K562 (cell line): ENCODE results near the gene ZNF680. TPM values are rescaled to one million over a fixed set of nuclear protein-coding genes. Genes with fewer than 3 reads are reported as not detected.

Source experiments
- KDM1A ChIP-seq, 2 experiments: fragments of 450-650 bp; IDR thresholded peaks; 2 replicates each; pipeline ENCODE4 v1.6.1; 2016; ENCODE audit warnings: mild to moderate bottlenecking in 2 of 2
- RBM15 ChIP-seq: fragments of 200-400 bp; formaldehyde crosslinking; IDR thresholded peaks from 2 replicates; pipeline ENCODE4 v1.6.1; 2018; ENCODE audit warnings: mild to moderate bottlenecking, low read length, moderate library complexity; ENCODE audit not compliant: insufficient read depth
- THRA ChIP-seq: fragments of 450-650 bp; IDR thresholded peaks from 2 replicates; pipeline ENCODE4 v1.6.1; 2017; ENCODE audit warnings: mild to moderate bottlenecking, moderate library complexity
- polyA plus RNA-seq, 8 experiments: library from polyadenylated mRNA; depleted of rRNA in 4 of 8; stranded (reverse) in 5 of 8; unstranded in 3 of 8; fragments of >200 nt; fragmentation: Nextera tagmentation in 2 of 8; fragmentation: Illumina TruSeq in 1 of 8; extraction: Ambion mirVana in 2 of 8; extraction: Trizol in 1 of 8; gene quantifications; 2 replicates each; pipeline versions ENCODE4 v1.2.1 to v1.2.3, GENCODE V29; 2011 to 2014; ENCODE audit warnings: inconsistent platforms in 1 of 8, missing spikeins in 1 of 8
- total RNA-seq, 7 experiments: library from RNA; depleted of rRNA in 6 of 7; stranded (reverse); fragments of >200 nt in 6 of 7; fragmentation: Illumina TruSeq in 2 of 7; extraction: Trizol in 2 of 7; gene quantifications; 2 replicates each; pipeline versions ENCODE4 v1.2.1 to v1.2.3, GENCODE V29; 2011 to 2021; ENCODE audit warnings: low replicate concordance in 1 of 7
- TF ChIP-seq, protein P1 (sequence below), 2 experiments: fragments of 450-650 bp in 1 of 2; sonication (generic) in 1 of 2; formaldehyde crosslinking in 1 of 2; IDR thresholded peaks; 2 replicates each; pipeline versions ENCODE4 v1.7.1 to v1.9.0; 2016 to 2022; ENCODE audit warnings: inconsistent platforms in 1 of 2, mild to moderate bottlenecking in 1 of 2, missing genetic modification reagents in 1 of 2

ZNF680 gene
- total and polyA plus RNA-seq, 9 of the 15 experiments (the other 6 are each of a cell fraction or from before 2014, with no cell fraction given): 7.0 to 25.0 (median 12.0) TPM

- TF ChIP-seq, protein P1, sequence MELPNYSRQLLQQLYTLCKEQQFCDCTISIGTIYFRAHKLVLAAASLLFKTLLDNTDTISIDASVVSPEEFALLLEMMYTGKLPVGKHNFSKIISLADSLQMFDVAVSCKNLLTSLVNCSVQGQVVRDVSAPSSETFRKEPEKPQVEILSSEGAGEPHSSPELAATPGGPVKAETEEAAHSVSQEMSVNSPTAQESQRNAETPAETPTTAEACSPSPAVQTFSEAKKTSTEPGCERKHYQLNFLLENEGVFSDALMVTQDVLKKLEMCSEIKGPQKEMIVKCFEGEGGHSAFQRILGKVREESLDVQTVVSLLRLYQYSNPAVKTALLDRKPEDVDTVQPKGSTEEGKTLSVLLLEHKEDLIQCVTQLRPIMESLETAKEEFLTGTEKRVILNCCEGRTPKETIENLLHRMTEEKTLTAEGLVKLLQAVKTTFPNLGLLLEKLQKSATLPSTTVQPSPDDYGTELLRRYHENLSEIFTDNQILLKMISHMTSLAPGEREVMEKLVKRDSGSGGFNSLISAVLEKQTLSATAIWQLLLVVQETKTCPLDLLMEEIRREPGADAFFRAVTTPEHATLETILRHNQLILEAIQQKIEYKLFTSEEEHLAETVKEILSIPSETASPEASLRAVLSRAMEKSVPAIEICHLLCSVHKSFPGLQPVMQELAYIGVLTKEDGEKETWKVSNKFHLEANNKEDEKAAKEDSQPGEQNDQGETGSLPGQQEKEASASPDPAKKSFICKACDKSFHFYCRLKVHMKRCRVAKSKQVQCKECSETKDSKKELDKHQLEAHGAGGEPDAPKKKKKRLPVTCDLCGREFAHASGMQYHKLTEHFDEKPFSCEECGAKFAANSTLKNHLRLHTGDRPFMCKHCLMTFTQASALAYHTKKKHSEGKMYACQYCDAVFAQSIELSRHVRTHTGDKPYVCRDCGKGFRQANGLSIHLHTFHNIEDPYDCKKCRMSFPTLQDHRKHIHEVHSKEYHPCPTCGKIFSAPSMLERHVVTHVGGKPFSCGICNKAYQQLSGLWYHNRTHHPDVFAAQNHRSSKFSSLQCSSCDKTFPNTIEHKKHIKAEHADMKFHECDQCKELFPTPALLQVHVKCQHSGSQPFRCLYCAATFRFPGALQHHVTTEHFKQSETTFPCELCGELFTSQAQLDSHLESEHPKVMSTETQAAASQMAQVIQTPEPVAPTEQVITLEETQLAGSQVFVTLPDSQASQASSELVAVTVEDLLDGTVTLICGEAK (IDR thresholded peaks at IDR 0.05): no peak
- TF ChIP-seq, protein P1 (CRISPR knock-in tag; IDR thresholded peaks at IDR 0.05): no peak
- TF ChIP-seq KDM1A (IDR thresholded peaks at IDR 0.05) (no peak), RBM15 (no peak), THRA (no peak)
Measured at GRCh38 chr7:64515330-64515729, 47.5 kb downstream of the ZNF680 start (continued).
